Activated CD4-positive, alpha-beta T cell treated with anti-CD3 and anti-CD28 coated beads for 4 hours (primary cell): ENCODE results near the gene PLAAT1.

ENCODE experiments used
- DNase-seq, 2 donors: peaks; one replicate each; pipeline ENCODE4 v3.0.0-alpha.2; 2020

PLAAT1 gene

GRCh38 chr3:193240850-193241706, at the start of gene PLAAT1:
Gene PLAAT1, plus strand, starts transcription at chr3:193241222. Its CDS starts 14,429 bp downstream, at chr3:193255651.
- DNase-seq = no peak

- DNase-seq = no peak
These were observed 46.7 kb upstream of the PLAAT1 start for GRCh38 chr3:193194371-193194770.

GRCh38 chr3:193196746-193197145, 44.3 kb upstream of the PLAAT1 start:
- no peak for DNase-seq

- no peak for DNase-seq
These were observed 33.4 kb upstream of the PLAAT1 start for GRCh38 chr3:193207290-193208273.

- DNase-seq = no peak
These were observed 30.4 kb upstream of the PLAAT1 start for GRCh38 chr3:193210618-193211017.

GRCh38 chr3:193211173-193211572, 29.8 kb upstream of the PLAAT1 start:
- DNase-seq = no peak

- no peak for DNase-seq
These were observed 29.0 kb upstream of the PLAAT1 start for GRCh38 chr3:193211984-193212383.

- no peak for DNase-seq
These were observed 28.2 kb upstream of the PLAAT1 start for GRCh38 chr3:193212844-193213243.

GRCh38 chr3:193214445-193214844, 26.6 kb upstream of the PLAAT1 start:
- DNase-seq = no peak

- no peak for DNase-seq
These were observed 15.5 kb upstream of the PLAAT1 start for GRCh38 chr3:193225302-193226125.

- DNase-seq = no peak
These were observed 12.8 kb upstream of the PLAAT1 start for GRCh38 chr3:193228206-193228605.

- DNase-seq = no peak
These were observed 11.1 kb upstream of the PLAAT1 start for GRCh38 chr3:193229851-193230420.

- no peak for DNase-seq
These were observed 10.4 kb upstream of the PLAAT1 start for GRCh38 chr3:193230610-193231009.

- no peak for DNase-seq
These were observed 9.8 kb upstream of the PLAAT1 start for GRCh38 chr3:193231201-193231600.

GRCh38 chr3:193236599-193236998, 4.4 kb upstream of the PLAAT1 start:
- DNase-seq = no peak

GRCh38 chr3:193237030-193237429, 4.0 kb upstream of the PLAAT1 start:
- DNase-seq = no peak

- DNase-seq = no peak
These were observed 579 bp upstream of the PLAAT1 start for GRCh38 chr3:193240436-193240849.

- DNase-seq = no peak
These were observed 694 bp downstream of the PLAAT1 start for GRCh38 chr3:193241716-193242115.

- no peak for DNase-seq
These were observed 2.5 kb downstream of the PLAAT1 start for GRCh38 chr3:193243571-193243970.

- no peak for DNase-seq
These were observed 7.9 kb downstream of the PLAAT1 start for GRCh38 chr3:193248848-193249468.

- no peak for DNase-seq
These were observed 9.5 kb downstream of the PLAAT1 start for GRCh38 chr3:193250492-193250891.
